ENCODE measurements around the gene SMPDL3B. TPM values are rescaled to one million over a fixed set of nuclear protein-coding genes. Genes with fewer than 3 reads are reported as not detected.

SMPDL3B gene
- total RNA-seq, 1 experiment from 2014 or later, result 51.3 TPM

DNA sequence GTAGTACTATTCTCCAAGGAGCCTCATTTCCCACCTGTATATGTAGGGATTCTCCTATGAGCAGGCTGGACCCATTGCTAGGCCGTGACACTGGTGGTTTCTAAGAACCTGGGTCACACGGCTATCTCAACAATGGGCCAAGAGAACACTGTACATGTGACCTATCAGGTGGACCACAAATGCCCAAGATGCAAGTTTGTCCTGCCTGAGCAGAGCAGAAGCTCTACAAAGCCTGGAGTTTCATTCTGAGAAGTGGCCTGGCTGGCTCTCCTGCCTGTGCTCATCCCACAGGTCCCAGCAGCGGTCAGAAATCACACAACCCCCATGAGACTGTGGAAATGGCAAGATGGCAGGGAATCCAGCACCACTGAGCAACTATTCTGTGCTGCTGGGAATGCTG lies 45.3 kb upstream of the SMPDL3B start:
- Histone ChIP-seq H2BK20ac (ENCODE audit: low read depth, low read length, poor library complexity, severe bottlenecking) (no peak overlapping the region), H2BK120ac (ENCODE audit: low read depth, low read length, poor library complexity, severe bottlenecking) (no peak overlapping the region), H3K18ac (ENCODE audit: insufficient read length, low read depth, low read length) (no peak overlapping the region), H3K4me1 (ENCODE audit: insufficient read depth, low read length) (no peaks in the 10 kb centered on the region), H3T11ph (ENCODE audit: low read length) (no peak overlapping the region), H3K23me2 (ENCODE audit: insufficient read length, low read depth, low read length, poor library complexity, severe bottlenecking) (no peaks in the 10 kb centered on the region), H3K27ac (ENCODE audit: insufficient read length, low read depth, low read length) (no peak overlapping the region), H3K79me2 (ENCODE audit: insufficient read depth, low read length) (no peaks in the 10 kb centered on the region), H4K8ac (replicated peaks; ENCODE audit: insufficient read length, low read depth, low read length) (no peak overlapping the region), H3K4ac (ENCODE audit: low read depth, low read length) (no peak overlapping the region), H3K9ac (ENCODE audit: extremely low read depth, insufficient read length, low read length) (no peak overlapping the region), H2AFZ (ENCODE audit: low read length) (no peak overlapping the region), H2BK15ac (ENCODE audit: low read depth, low read length) (no peak overlapping the region), H4K20me1 (ENCODE audit: control insufficient read depth, insufficient read depth, insufficient read length) (no peaks in the 10 kb centered on the region), H2BK12ac (ENCODE audit: insufficient read length, low read depth, low read length) (no peak overlapping the region), H3K14ac (ENCODE audit: insufficient read depth, low read length) (no peak overlapping the region), H3K79me1 (ENCODE audit: insufficient read depth, low read depth, low read length, poor library complexity, severe bottlenecking) (no peaks in the 10 kb centered on the region), H4K5ac (ENCODE audit: insufficient read length, low read depth, low read length) (no peak overlapping the region), H3K9me3 (ENCODE audit: control insufficient read depth, low read depth, low read length) (no peaks in the 10 kb centered on the region), H2AK5ac (ENCODE audit: insufficient read length, low read length) (no peak overlapping the region), H3K23ac (ENCODE audit: insufficient read length, low read depth, low read length) (no peak overlapping the region), H3K27me3 (ENCODE audit: insufficient read depth, low read length) (no peaks in the 10 kb centered on the region), H3K4me2 (ENCODE audit: insufficient read depth, insufficient read length, low read length) (no peak overlapping the region), H2BK5ac (ENCODE audit: insufficient read length, low read length) (no peak overlapping the region), H3K56ac (ENCODE audit: insufficient read length, low read depth, low read length) (no peak overlapping the region), H4K91ac (ENCODE audit: insufficient read length, low read depth, low read length) (no peak overlapping the region)
- Mint-ChIP-seq H3K9me3 (no peaks in the 10 kb centered on the region), H3K27me3 (ENCODE audit: low read depth) (no peaks in the 10 kb centered on the region; the same call in 1 of the 2 replicates), H3K4me3 (no peak overlapping the region), H3K27ac (peak overlapping the region in 1 of 3 experiments; percentile 44; a peak in 2 of 7 replicates), H3K36me3 (ENCODE audit: insufficient read depth in 1 of 3, low read depth in 3 of 3) (peaks cover 15 to 83% (median 61%) of the 10 kb centered on the region in 3 experiments; a peak in 6 of 7 replicates), H3K4me1 (no peaks in the 10 kb centered on the region)
- no peak for DNase-seq
- TF ChIP-seq, protein P1, sequence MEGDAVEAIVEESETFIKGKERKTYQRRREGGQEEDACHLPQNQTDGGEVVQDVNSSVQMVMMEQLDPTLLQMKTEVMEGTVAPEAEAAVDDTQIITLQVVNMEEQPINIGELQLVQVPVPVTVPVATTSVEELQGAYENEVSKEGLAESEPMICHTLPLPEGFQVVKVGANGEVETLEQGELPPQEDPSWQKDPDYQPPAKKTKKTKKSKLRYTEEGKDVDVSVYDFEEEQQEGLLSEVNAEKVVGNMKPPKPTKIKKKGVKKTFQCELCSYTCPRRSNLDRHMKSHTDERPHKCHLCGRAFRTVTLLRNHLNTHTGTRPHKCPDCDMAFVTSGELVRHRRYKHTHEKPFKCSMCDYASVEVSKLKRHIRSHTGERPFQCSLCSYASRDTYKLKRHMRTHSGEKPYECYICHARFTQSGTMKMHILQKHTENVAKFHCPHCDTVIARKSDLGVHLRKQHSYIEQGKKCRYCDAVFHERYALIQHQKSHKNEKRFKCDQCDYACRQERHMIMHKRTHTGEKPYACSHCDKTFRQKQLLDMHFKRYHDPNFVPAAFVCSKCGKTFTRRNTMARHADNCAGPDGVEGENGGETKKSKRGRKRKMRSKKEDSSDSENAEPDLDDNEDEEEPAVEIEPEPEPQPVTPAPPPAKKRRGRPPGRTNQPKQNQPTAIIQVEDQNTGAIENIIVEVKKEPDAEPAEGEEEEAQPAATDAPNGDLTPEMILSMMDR (conservative IDR thresholded peaks at IDR 0.05), result no peak
- WGBS (ENCODE audit: extremely low coverage, insufficient read length, low lambda C conversion rate), result no CpG with 5 or more reads among the region's 3 CpGs
